ENCODE results near the gene KLHL17. TPM values are rescaled to one million over a fixed set of nuclear protein-coding genes. Genes with fewer than 3 reads are reported as not detected.
A peak's percentile ranks its signal among the peaks of the same experiment; 100 is the strongest.

KLHL17 gene
- total and polyA plus RNA-seq, 9 of the 15 experiments (the other 6 are each of a cell fraction or from before 2014, with no cell fraction given), result 0.14 to 84.8 (median 13.0) TPM

GRCh38 chr1:941588-942383, 18.6 kb upstream of the KLHL17 start (continued):
- TF ChIP-seq RUNX1 (IDR thresholded peaks at IDR 0.05; ENCODE audit: low read depth) (no peak), PATZ1 (CRISPR knock-in tag; IDR thresholded peaks at IDR 0.05; ENCODE audit: borderline replicate concordance) (no peak), KHSRP (IDR thresholded peaks at IDR 0.05) (no peak), RNF2 (IDR thresholded peaks at IDR 0.05) (no peak), SRF (CRISPR knock-in tag; IDR thresholded peaks at IDR 0.05) (no peak), CREB3L1 (IDR thresholded peaks at IDR 0.05; ENCODE audit: borderline replicate concordance, low read depth) (no peak), POLR2AphosphoS5 (IDR thresholded peaks at IDR 0.05; ENCODE audit: control insufficient read depth, insufficient read depth, low read depth, low read length) (peak; percentile 22; the same call in 1 of the 2 replicates), ATF2 (CRISPR knock-in tag; IDR thresholded peaks at IDR 0.05) (no peak), ZEB2 (IDR thresholded peaks at IDR 0.05) (no peak), ZBTB1 (CRISPR knock-in tag; IDR thresholded peaks at IDR 0.05; ENCODE audit: borderline replicate concordance, low read depth) (peak; percentile 55; the same call in 1 of the 2 replicates), ZNF175 (CRISPR knock-in tag; IDR thresholded peaks at IDR 0.05; ENCODE audit: low read depth) (no peak), FOXP1 (CRISPR knock-in tag; IDR thresholded peaks at IDR 0.05) (no peak; the same call in 1 of the 2 replicates), RBM15 (IDR thresholded peaks at IDR 0.05; ENCODE audit: insufficient read depth, low read length) (no peak), ZNF79 (CRISPR knock-in tag; IDR thresholded peaks at IDR 0.05; ENCODE audit: low read depth) (no peak), ZC3H11A (IDR thresholded peaks at IDR 0.05; ENCODE audit: low read depth, low read length) (no peak), SAP30 (IDR thresholded peaks at IDR 0.05; ENCODE audit: borderline replicate concordance, insufficient read depth, low read depth, low read length, poor library complexity, severe bottlenecking) (no peak), EGR1 (conservative IDR thresholded peaks at IDR 0.05) (peak; percentile 91)
- TF ChIP-seq, protein P1, sequence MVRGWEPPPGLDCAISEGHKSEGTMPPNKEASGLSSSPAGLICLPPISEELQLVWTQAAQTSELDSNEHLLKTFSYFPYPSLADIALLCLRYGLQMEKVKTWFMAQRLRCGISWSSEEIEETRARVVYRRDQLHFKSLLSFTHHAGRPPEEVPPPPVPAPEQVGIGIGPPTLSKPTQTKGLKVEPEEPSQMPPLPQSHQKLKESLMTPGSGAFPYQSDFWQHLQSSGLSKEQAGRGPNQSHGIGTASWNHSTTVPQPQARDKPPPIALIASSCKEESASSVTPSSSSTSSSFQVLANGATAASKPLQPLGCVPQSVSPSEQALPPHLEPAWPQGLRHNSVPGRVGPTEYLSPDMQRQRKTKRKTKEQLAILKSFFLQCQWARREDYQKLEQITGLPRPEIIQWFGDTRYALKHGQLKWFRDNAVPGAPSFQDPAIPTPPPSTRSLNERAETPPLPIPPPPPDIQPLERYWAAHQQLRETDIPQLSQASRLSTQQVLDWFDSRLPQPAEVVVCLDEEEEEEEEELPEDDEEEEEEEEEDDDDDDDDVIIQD (CRISPR knock-in tag; IDR thresholded peaks at IDR 0.05), result no peak
- TF ChIP-seq, protein P2, sequence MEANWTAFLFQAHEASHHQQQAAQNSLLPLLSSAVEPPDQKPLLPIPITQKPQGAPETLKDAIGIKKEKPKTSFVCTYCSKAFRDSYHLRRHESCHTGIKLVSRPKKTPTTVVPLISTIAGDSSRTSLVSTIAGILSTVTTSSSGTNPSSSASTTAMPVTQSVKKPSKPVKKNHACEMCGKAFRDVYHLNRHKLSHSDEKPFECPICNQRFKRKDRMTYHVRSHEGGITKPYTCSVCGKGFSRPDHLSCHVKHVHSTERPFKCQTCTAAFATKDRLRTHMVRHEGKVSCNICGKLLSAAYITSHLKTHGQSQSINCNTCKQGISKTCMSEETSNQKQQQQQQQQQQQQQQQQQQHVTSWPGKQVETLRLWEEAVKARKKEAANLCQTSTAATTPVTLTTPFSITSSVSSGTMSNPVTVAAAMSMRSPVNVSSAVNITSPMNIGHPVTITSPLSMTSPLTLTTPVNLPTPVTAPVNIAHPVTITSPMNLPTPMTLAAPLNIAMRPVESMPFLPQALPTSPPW (CRISPR knock-in tag; IDR thresholded peaks at IDR 0.05), result peak; percentile 87
